Measurements from ENCODE around the gene TMEM131.
"Not testable (repeated sequence)": the region's sequence is repeated elsewhere in the genome, so short reads cannot be mapped to it uniquely, and the experiment has no call there.

TMEM131 gene

DNA sequence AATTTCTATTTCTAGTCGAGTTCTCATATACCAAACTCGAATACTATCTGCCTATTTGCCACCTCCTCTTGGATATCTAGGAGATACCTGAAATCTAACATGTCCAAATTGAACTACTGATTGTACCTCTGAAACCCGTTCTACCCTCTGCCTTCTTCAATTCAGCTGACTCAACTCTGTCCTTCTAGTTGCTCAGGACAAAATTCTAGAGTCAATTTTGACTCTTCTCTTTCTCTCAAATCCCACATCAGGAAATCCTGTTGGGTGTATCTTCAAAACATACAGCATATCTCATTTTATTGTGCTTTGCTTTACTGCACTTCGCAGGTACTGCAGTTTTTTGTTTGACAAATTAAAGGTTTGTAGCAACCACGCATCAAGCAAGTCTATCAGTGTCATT, 144.6 kb downstream of the TMEM131 start:
- no peak for DNase-seq

DNA sequence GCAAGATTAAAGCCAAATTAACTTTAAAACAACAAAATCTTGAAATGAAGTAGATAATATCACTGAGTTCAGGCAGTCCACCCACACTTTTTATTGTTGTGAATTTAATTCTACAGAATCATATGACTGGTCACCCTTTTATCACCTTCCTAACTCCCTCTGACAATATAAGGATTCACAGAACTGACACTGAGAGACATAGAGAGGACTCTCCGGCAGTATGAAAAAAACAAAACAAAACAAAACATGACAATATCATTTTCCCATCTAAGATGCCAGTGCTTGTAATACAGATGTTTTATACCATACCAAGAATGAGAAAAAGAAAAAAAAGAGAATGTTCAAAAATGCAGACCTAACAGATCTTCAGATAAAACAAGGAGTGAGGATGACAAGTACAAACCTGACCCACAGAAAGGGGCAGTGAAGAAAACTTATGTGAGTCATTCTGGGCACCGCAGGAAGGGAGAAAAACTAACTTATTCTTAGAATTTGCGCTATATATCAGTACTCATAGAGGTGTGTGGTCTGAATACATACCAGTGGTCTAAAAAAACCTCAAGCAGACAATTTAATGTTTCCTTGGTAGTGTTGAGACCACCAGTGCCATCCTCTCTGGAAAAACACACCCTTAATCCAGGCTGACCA, 145.7 kb downstream of the TMEM131 start:
- no peak for DNase-seq

GRCh38 chr2:97848306-97848705, 147.4 kb downstream of the TMEM131 start:
- no peak for DNase-seq

GRCh38 chr2:97846716-97847115, 149.0 kb downstream of the TMEM131 start:
- not testable (repeated sequence) for DNase-seq

DNA sequence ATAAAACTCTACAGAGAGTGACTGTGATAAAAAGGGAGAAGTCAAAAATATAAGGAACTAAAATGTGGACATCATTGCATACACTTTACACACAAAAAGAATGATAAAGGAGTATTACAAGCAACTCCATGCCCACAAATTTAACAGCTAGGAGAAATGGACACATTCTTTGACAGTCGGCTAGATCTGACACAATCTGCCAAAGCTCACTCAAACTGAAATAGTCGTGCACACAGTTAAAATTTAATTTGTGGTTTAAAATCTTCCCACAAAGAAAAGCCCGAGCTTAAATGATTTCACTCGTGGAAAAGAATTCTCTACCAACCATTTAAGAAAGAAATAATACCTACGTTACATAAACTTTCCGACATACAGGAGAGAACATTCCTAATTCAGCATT, 149.9 kb downstream of the TMEM131 start:
- no peak for DNase-seq

- DNase-seq = no peak
These were observed 150.6 kb downstream of the TMEM131 start for GRCh38 chr2:97845133-97845532.

DNA sequence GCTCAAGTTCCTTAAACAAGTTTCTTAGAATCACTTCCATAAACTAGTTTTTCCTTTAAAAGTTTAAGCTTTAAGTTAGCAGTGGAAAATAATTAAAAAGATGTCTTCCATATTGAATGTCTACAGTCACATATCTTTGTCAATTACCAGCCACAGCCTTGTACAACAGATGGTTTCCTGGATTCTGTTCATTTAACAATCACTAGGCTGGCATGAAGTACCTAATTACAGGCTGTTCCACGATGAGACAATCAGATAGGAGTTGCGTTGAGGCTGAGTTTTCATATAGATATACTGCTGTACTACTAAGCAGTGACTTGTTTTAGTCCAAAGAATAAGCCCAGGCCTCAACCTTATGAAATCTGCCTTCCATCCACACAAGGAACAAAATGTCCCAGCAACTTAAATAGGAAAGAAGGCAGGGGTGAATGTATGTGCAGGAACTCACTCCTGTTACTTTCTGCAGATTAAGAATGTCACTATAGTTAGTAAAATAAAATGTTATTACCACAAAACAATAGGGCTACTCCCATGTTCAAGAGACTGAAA, 151.4 kb downstream of the TMEM131 start:
- DNase-seq = no peak

DNA sequence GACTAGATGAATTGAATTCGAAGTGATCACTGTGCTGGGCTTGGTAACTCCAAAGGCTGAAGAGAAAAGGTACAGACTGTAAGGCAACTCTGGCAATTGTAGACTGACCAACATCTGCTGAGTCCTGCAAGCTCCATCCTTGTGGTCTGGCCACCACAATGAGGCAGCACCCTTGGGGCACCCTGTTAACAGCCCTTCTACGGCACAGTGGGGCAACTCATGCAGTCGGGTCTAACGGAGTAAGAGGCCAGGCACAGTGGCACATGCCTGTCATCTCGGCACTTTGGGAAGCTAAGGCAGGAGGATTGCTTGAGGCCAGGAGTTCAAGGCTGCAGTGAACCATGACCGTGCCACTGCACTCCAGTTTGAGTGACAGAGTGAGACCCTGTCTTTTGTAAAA, 155.6 kb downstream of the TMEM131 start:
- no peak for DNase-seq

GRCh38 chr2:97834610-97835009, 161.1 kb downstream of the TMEM131 start:
- DNase-seq = no peak

DNA sequence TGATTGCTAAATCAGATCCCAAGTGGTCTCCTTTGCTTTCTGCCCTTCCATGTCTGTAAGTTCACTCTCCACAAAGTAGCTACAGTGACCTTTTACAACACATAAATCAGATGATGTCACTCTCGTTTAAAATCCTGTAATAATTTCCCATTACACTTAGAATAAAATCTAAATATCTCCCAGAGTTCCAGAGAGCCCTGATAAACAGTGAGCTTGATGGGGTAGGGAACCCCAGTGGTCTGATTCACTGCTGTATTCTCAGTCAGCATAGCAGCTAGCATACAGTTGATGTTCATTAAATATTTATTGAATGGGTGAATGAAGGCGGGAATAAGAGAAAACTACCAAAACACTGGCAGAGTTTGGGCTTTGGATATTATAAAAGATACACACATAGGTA, 164.6 kb downstream of the TMEM131 start:
- DNase-seq = no peak

GRCh38 chr2:97829255-97829654, 166.5 kb downstream of the TMEM131 start:
- DNase-seq = not testable (repeated sequence)

DNA sequence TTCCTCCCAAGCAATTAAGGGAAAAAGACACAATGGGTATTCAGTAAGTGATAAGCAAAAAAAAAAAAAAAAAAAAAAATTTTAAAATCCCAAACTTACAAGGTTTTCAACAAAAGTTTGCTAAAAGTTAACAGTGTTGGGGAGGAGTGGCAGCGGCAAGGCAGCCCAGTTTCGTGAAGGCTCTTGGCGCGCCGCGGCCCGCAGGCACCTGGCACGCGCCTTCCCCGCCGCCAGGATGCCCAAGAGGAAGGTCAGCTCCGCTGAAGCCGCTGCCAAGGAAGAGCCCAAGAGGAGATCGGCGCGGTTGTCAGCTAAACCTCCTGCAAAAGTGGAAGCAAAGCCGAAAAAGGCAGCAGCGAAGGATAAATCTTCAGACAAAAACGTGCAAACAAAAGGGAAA, 168.7 kb downstream of the TMEM131 start:
- not testable (repeated sequence) for DNase-seq

GRCh38 chr2:97826266-97826847, 169.4 kb downstream of the TMEM131 start:
- DNase-seq = not testable (repeated sequence)

GRCh38 chr2:97824011-97824410, 171.7 kb downstream of the TMEM131 start:
- DNase-seq = not testable (repeated sequence)

DNA sequence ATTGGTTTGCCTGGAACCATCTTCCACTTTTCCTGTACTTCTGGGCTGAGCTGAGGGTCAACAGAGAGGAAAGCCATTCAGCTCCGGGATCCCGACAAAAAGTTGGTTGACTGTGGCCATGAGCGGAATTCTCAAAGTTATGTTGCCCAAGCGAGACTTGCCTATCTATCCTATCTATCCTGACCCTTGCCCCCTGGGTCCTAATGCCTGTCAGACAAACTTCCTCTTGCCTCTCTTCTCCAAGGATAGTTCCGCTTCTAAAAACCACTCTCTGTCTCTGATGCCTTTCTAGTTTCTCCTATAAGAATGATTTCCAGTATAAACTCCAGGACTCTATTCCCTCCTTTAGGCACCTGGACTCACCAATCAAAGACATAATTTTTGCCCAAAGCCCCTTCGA, 173.9 kb downstream of the TMEM131 start:
- DNase-seq = not testable (repeated sequence)

DNA sequence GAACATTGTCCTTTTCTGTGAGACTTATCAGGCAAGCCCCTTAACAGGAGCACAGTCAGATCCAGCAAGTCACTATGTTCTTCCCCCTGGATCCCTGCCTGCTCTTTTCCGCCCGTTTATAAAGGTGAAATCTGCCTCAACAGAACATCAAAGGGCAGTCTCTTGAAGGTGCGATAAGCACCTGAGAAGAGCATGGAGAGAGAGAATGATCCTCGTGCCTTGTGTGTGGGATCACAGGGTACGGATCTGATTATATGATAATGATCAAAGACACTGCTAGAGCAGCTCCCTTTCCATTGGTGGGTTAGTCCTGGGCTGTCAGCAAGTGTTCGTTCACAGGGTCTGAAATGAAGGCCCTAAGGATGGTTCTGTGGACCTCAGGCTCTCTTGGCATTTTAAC, 176.0 kb downstream of the TMEM131 start:
- no peak for DNase-seq

DNA sequence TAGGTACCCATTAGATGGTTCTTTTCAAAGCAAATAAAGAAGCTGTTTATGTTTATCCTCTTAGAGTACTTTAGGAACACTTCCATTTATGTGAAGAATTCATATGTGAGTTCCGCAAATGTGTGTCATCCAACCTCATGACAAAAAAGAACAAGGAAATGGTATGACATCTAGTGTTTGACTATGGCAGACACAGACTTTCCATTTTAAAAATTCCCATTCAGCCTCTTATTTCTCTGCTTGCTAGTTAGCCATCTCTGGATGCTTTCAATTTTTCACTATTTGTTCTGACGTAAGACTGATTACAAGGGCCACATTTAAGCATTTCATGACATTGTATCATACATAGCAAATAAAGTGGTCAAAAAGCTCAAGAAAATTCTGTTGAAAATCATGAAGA, 179.3 kb downstream of the TMEM131 start:
- DNase-seq = no peak

DNA sequence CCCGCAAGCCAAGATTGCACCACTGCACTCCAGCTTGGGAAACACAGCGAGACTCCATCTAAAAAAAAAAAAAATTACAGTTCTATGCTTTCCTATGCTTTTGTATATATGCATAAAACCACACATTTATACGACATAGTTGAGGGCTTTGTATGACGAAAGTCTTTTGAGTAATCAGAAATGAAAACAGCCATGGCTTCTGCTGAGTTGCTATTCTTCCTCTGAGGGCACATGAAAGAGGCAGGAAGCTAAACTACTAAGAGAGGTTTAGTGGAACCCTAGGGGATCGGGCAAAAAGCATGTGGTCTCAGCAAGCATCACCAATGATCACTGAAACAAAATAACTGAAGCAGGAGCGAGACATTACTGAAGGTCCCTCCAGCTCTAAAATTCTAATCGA, 182.8 kb downstream of the TMEM131 start:
- DNase-seq = no peak

DNA sequence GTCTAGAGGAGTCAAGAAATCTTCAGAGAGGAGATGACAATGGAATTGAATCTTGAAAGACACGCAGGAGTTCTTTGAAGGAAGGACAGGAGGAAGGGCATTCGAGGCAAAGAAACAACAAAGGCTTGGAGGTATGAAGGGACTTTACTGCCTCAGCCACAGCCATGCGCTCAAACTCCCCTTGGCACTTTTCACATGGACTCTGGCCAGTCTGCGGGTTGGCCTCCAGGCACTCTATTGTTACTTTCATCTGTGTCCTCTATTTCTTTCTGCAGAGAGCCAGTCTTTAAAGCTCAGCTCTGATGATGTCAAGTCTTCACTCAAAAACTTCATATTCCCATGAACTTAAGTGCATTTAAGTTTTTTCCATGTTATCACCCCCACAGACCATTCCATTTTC, 186.9 kb downstream of the TMEM131 start:
- DNase-seq = no peak

GRCh38 chr2:97806738-97807618, 188.8 kb downstream of the TMEM131 start:
- DNase-seq = peak; percentile 70 to 76

DNA sequence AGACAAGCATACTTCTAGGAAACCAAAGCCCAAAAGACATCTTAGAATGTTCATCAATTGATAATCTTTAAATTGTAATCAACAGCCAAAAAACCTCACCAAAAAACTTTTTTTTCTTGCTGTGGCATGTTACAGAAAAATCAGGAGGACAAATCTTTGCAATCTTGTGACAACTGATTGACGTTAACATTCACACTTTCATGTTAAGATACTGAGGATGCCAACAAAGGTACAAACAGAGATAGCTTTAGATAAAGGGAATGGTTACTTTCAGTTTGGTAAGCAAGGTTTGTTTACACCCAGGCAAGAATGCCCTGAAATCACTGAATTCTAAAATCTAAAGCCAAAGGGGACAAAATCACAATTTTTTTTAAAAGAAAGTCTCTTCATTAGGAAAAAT, 190.0 kb downstream of the TMEM131 start:
- DNase-seq = no peak

DNA sequence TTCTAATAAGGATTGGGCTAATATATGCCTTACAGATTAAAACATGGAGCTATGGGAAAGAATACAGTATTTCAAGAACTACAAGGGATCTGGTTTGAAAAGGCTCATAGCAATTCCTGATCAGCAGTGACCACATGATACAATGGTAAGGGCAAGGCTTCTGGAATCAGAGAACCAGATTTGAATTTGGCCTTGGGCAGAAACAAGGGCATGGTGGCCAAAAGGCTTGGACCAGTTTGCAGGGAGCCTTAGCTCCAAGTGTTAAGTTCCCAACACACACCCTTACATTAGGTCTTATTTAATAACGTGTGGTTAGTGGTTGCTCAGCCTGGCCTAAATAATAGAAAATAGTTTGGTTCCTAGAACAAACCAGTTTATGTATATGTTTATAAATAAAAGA, 194.7 kb downstream of the TMEM131 start:
- DNase-seq = no peak

- no peak for DNase-seq
These were observed 197.3 kb downstream of the TMEM131 start for GRCh38 chr2:97798416-97798815.

- DNase-seq = no peak
These were observed 198.4 kb downstream of the TMEM131 start for GRCh38 chr2:97797355-97797754.

Data from stimulated activated CD4-positive, alpha-beta T cell treated with anti-CD3 and anti-CD28 coated beads, Interleukin-4, amount 100 ng/mL, for 4 hours (primary cell).